Measurements from ENCODE around the gene ATP2B2.

The ATP2B2 gene

DNA sequence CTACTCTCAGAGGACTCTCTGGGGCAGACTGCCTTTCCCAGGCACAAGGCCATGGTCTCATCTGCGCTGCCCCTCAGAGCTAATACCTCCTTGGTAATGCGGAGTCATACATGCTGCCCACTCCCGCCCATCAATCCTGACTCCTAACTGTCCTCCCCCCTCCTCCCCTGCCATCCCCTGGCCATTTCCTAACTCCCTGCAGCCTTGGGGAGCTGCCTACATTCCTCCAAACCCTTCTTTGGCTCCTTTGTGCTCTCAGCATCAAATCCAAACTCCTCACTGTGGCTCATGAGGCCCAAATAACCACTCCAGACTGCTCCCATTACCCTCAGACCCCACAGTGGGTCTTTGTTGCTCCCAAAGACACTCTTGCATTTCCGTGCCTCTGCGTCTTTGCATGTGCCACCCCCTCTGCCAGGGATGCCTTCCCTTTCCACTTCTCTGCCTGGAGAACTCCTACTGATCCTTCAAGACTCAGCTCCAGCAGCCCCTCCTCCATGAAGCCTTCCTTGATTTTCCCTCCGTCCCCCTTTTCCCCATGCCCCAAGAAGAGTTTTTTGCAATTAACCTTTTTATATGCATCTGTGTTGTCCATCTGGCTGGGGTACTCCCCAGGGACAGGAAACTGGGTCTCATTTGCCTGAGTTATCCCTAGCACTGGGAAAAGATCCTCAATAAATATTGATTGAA is 5.5 kb upstream of the ATP2B2 start:
- DNase-seq (ENCODE audit: low read depth): no peak

DNA sequence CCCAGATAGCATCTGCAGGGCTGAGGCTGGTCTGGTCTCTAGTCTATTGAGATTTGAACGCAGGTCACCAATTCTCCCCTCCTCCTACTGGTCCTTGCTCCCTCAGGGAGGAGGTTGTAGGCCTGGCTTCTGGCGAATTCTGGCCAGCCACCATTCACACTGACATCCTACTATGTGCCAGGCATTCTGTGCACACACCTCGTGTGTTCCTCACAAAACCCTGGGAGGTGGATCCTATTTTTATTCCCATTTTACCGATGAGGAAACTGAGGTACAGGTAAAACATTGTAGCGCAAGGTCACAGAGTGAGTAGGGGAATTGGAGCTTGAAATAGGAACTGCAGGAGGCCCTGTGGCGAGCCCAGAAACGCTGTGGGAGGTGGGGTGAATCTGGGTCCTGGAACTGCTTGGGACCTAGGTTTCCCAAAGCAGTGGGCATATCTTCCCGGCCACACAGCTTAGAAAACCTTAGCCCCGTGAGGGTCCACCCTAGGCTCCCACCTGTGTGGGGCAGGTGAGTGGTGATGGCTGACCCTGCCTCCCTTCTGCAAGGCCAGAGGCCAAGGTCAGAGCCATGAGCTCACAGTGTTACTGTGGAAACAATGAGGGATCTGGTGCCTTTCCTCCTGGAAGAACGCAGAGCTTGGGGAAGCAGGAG is 4.8 kb upstream of the ATP2B2 start:
- DNase-seq (ENCODE audit: low read depth): no peak

DNA sequence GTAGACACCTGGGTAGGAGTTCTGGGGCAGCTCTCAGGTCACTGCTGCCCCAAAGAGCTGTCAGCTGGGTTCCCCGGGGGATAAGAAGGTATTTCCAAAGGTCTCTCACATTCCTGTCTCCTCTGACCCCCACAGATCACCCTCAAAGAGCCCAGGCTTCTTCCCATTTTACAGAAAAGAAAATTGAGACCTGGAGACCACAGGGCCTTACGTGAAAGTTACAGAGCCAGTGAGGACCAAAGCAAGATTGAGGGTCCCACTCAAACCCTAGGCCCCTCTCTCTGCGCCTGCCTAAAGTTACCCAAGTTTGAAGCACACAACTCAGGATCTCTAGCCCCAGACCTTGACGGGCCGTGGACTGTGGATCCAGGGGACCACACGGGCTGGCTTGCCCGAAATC is 3.9 kb upstream of the ATP2B2 start:
- no peak for DNase-seq (ENCODE audit: low read depth)

DNA sequence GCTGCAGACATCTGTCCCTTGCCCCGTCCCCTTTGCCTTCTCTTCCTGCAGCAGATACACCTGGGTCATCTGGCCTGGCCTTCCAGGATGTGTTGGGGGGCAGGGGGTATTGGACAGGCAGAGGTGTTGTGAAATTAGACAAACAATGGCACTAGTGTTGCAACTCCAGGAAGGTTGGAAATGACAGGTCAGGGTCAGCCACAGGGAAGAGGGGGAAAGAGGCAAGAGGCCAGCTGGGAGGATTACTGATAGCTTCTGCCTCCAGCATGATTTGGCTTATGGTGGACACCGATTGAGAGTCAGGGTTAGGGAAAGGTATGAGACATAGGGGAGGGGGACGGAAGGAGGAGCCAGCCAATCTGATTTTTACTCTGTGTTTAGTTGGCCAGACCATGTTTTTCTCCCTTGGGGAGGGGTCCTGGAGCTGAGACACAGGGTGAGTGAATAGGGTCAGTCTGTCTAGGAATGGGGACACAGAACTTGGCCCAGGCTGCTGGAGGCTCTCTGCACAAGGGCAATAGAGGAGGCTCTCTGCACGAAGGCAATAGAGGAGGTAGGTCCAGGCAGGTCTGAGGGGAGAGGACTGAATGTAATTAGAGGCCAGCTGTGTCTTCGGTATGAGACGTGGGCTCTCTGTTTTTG is 3.4 kb upstream of the ATP2B2 start:
- DNase-seq (ENCODE audit: low read depth): no peak

DNA sequence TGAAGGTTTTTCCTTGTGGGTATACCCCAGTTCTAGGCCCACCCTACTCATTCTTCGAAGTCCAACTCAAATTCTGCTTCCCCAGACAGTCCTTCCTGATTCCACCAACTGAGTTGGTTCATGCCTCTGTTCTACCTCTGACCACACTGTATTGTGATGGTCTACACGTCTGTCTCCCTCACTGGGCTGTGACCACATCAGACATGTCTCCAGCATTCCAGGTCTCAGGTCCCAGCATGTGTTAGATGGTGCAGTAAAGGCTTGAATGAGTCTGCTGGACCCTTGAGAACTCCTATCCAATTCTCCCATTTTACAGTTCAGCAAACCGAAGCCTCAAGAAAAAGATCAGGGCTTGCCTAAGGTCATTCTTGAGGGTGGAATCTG is 2.8 kb upstream of the ATP2B2 start:
- DNase-seq (ENCODE audit: low read depth): no peak

DNA sequence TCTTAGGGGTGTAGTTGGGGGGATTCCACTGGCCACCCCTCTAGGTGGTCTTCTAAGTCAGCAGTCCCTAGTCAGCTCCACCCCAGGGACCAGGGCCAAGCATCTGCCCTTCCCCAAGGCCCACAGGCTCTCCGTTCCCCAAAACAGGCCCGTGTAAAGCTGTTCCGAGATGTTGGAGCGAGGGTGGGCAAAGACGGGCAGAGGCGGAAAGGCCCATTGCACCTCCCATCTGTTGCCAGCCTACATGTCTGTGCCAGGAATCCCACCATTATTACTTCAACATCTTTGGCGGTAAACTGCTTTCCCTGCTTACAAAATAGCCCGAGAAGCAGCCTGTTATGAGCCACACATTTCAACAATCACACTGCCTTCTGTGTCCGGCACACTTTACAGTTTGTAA is 1.9 kb upstream of the ATP2B2 start:
- DNase-seq (ENCODE audit: low read depth): no peak

DNA sequence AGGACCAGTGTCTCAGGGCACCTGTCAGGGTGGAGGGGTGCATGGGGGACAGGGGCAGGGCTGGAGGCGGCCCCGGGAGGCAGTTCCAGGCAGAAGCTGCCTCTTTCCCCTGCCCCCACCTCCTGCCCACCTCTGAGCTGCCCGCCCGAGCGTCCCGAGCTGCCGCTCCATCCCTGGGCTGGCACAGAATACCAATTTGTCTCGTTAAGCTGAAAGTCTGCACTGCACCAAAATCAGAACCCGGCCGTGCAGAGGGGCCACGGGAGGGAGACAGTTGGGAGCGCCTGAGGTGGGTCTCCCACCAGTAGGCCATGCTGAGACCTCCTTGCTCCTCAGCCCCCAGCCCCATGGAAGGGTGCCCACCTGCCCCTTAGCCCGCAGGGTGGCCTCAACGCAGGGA is 1.3 kb upstream of the ATP2B2 start:
- DNase-seq (ENCODE audit: low read depth): no peak

DNA sequence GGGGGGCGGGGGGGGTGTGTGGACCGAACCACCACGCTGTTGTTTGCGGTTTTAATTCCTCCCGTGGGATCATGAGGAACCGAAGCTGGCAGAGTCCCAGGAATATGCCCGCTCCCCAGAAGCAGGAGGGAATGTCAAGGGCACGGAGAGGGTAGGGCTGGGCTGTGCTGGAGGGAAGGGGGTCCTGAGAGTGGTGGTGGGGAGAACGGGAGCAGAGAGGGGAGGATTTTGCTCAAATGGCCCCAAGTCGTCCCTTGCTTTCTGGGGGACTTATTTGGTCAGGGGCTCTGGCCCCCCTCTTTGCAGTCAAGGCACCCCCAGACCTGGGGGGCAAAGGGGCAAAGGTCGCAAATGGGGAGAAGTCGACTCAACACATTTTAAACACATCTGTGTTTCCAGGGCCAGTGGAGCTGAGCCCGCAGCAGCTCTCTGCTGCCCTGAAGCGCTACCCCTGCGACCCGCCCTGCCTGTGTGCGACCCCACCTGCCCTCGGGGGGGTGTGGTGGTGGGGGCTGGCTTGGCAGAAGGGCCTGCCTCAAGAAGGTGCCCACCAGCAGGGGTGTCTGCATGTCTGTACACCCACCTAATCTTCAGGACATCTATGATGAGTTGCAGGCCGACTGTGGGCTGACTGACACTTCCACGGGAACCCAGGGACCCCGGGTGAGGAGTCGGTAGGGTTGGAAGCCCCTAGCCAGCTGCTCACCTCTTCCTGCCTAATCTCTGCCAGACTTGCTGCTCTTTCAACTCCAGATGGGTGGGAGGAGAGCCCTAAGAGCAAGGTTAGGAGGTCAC is 602 bp upstream of the ATP2B2 start:
- DNase-seq (ENCODE audit: low read depth): no peak

DNA sequence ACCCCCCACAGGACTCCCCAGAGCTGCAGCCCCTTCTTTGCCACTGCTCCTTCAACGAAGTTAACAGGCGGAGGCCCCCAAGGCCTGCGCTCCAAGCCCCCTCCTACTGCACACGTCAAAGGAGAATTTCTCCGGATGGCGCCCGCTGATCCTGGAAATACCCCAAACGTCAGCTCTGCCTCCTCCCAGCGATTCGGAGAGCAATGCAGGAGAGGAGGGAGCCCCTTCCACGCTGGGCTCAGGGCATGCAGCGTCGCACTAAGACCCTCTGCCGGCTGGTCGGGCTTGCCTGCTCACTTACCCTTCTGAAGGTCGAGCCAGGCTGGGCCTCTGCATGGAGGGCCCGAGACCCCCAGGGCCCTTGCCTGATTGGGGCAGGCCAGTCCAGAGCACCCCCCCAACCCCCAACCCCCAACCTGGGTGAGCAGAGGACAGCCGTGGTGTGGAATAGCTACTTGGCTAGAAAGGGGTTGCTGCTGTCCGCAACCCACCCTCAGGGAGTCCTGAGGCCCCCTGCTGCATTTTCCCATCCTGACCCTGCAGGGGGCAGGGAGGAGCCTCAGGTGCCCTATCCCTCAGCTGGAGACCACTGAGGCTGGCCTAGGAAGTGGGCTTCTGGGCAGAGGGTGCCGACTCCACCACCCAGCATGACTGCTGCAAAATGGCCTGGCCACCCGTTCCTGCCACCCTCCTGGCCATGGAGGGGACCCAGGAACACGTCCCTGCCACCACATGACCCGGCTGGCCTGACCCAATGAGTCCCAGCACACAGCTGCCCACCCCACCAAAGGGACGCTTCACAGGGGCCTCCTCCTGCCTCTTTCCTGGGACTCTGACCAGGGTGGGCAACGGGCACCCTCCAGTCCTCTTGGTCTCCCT is 976 bp downstream of the ATP2B2 start:
- no peak for DNase-seq (ENCODE audit: low read depth)

DNA sequence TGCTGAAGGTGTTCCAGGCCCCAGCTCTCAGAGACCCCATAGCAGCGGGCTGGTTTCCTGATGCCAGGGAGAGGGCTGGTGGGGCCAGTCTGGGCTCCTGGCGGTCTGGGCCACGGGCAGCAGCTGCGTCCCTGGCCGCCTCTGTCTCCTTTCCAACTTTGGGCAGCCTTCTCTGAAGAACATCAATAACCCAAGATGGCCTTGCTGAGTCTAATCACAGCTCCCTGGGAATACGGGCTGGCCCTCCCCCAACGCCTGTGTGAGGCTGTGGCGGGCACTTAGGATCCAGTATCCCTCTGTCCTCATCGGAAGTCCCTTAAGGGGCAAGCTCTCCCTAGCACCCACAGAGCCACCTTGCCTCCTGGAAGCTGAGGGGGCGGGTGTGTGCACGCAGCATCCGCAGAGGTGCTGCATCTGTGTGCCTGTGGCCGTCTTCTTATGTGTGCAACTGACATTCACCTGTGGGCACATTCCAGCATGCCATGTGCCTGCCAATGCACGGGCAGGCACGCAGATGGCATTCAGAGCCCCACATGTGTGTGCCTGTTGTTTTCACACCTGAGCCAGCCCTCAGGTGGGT is 2.1 kb downstream of the ATP2B2 start:
- no peak for DNase-seq (ENCODE audit: low read depth)

DNA sequence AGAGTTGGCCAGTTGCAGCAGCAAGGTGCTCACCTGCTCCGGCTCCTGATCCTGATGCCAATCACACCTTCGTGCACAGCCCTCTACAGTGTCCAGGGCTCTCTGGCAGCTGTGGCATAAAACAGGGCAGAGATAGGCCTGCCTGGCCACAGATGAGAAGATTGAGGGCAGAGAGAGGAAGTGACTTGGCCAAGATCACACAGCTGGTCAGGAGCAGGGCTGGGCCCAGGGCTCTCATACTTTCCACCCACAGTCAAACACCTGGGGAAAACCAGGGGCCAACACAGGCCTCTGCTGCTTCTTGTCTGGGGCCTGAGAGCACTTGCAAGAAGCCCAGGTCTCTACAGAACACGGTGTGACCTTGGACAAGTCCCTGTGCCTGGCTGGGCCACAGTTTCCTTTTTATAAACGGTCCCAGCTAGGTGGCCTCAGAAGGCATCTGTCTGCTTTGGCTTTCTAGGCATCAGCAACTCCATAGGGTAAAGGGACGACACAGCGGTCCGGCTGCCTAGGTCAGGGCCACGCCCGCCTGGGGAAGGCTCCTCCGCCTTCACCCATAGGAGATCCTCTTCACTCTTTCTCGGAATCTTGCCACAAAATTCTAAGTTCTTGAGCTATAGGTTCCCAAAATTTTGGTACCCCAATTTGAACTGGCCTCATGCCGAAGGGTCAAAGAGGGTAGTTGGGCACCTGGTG is 3.1 kb downstream of the ATP2B2 start:
- DNase-seq (ENCODE audit: low read depth): no peak

DNA sequence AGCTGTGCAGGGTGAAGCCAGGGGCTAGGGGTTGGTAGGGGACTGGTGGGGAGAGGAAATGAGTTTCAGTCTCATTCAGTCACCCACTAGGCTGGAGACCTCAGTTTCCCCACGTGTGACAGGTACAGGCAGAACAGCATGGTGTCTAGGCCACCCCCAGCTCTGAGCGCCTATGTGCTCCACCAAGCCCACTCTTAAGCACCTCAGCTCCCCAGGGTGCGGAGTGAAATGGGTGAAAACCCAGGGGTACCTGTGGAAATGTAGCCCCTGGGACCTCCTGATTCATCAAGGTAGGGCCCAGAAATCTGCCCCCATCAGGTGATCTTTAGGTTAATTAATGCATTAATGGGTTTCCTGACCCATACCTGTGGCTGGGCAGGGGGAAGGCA is 3.7 kb downstream of the ATP2B2 start:
- DNase-seq (ENCODE audit: low read depth): no peak

DNA sequence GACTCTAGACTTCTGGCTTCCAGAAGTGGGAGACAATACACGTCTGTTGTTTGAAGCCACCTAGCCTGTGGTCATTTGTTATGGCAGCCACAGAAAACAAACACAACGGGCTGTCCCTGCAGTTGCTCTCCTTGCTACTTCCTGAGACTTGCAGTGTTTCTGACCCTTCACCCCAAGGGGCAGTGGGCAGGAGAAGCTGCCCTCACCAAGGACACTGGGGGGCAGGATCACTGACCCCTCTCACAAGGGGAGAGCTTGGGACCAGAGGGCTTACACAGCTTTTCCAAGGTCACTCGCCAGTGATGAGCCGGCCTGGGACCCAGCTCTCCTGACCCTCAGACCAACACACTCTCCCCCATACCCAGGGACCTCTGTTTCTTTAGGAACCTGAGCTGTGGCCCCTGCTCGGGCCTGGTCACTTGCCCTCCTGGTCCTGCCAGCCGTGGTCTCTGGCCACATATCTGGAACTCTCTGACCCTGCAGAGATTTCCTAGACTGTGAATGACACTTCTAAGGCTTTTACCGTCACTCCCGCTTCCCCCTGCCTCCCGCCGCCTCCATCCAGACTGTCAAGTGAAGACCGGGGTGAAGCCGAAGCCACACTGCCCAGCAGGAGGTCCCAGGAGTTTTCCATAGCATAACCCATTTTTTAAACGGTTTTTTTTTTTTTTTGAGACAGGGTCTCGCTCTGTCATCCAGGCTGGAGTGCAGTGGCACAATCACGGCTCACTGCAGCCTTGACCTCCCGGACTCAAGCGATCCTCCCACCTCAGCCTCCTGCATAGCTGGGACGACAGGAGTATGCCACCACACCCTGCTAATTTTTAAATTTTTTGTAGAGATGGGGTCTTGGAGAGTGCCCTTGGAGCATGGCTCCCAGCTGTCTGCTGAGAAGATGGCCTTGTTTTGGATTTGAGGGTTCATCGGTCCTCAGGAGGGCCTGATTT is 4.4 kb downstream of the ATP2B2 start:
- no peak for DNase-seq (ENCODE audit: low read depth)

DNA sequence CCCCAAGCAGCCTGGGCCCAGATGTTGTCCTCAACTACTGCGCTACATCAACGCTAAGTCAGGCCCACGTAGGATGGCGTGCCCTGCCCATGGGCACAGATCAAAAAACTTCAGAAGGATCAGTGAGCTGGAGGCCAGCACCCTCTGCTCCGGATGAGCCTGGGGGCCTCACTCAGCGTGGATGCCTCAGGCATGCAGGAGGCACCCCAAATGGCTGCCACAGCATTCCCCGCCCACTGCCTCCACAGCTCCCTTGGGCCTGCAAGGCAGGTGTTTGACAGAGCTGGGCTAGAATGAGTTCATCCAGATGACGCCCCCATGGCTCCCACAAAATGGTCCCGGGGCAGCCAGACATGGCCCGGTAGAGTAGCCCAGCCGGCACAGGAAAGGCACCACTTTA is 7.1 kb downstream of the ATP2B2 start:
- DNase-seq (ENCODE audit: low read depth): no peak

DNA sequence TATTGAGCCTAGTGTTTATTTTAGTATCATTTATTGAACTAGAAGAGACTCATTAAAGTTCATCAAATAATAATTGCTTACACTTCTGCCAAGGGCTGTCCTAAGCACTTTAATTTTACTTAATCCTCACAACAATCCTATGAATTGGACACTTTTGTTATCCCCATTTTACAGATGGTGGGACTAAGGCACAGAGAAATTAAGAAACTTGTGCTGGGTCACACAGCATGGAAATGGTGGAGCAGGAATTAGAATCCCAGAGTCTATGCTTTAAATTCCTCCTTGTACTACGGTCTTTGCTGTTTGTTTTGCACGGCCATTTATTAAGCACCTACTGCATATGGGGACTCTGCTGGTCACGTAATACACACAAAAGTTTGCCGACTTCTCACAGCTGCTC is 7.9 kb downstream of the ATP2B2 start:
- no peak for DNase-seq (ENCODE audit: low read depth)

DNA sequence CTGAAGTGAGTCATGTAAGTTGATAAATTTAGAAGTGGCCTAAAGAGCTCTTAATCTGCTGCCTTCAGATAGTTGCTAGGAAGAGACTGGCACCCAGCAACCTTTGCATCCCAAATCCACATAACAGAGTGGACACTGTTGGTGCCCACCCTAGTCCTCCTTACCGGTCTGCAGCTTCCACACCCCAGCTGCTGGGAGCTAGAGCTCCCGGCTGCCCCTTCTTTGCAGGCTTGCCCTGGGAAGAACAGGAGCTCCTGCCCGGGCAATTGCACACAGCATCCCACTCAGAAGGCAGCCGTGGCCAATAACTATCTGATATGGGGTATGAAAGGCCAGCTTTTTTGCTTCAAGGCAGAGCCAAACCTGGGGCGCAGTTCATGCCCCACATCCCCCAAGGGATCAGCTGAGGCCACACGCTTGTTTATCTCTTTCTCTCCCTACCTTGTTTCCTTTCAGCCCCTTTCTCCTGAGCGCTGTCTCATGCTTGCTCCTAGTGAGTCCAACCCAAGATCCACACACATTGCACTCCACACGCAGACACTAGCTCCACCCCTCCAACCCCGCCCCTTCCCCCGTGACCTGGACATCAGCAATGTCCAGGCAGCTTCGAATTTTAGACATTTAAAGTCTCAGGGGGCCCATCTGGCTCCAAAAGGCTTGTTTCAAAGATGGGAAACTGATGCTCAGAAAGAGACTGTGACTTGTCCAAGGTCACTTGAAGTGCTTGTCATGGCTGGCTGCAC is 9.1 kb downstream of the ATP2B2 start:
- no peak for DNase-seq (ENCODE audit: low read depth)

DNA sequence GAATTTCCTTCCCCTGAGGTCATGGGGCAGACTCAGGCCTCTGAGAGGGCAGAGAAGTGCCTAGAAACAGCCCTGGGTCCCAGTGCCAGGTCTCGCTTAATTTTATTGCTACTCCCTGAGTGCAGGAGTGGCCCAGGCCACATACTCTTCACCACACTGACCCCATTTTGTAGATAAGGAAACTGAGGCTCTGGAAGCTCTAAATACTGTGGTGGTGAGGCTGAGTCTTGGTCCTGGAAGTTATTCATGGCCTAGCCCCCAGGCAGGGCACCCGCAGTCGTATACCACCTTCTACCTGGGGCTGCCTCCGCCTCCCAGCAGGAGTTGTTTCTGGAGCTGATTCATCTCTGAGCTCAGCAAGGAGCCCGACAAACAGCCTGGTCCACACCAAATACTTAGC is 9.8 kb downstream of the ATP2B2 start:
- no peak for DNase-seq (ENCODE audit: low read depth)

DNA sequence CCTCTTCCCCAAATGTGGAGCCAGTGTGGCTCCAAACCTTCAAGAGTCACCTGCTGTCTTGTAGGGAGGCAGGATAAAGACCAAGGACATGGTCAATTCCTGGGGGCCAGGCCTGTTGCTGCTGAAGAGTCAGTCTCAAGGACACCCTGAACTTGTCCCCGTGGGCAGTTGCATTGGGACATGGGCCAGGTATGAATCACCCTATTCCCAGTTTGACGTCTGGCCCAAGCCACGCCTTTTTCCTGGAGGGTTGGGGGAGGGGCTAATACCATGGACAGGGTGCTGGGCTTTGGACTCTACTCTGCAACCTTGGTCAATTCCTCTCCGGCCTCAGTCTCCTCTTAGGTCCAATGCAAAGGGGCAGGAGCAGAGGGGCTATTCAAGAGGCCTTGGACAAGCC is 10.4 kb downstream of the ATP2B2 start:
- DNase-seq (ENCODE audit: low read depth): no peak

DNA sequence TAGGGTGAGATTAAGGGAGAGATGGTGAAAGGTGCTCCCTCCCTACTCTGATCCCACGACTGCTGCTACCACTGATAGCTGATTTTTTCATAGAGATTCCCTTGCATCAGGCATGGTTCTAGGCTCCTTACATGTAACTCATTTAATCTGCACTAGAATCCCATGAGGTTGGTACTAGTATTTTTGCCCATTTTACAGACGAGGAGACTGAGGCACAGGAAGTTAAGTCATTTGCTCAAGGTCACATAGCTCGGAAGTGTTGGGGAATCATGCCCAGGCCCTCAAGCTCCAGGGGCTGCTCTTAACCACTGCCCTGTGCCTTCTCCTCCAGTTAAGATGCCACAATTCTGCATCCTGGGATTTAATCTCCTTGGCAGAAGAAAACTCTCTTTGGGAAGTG is 11.2 kb downstream of the ATP2B2 start:
- DNase-seq (ENCODE audit: low read depth): no peak
